Measurements from ENCODE around the gene FHIT.

The FHIT gene

GRCh38 chr3:60289341-60290121 lies 961.7 kb downstream of the FHIT start:
- H3K9ac ChIP-seq (ENCODE audit: insufficient read length, low read depth), result no peak overlapping the region
- no peaks in the 10 kb centered on the region for H3K27me3 ChIP-seq (ENCODE audit: insufficient read depth, insufficient read length)
- no peaks in the 10 kb centered on the region for H3K9me3 ChIP-seq (ENCODE audit: insufficient read depth, low read length)
- DNase-seq (ENCODE audit: low read depth, low spot score), result no peak
- no peaks in the 10 kb centered on the region for H3K36me3 ChIP-seq (ENCODE audit: insufficient read depth, insufficient read length, low read length)
- no peaks in the 10 kb centered on the region for H3K4me1 ChIP-seq (ENCODE audit: insufficient read depth, insufficient read length)
- TF ChIP-seq SUZ12 (IDR thresholded peaks at IDR 0.05; ENCODE audit: extremely low read depth, insufficient read depth, insufficient read length) (no peak), YY1 (IDR thresholded peaks at IDR 0.05; ENCODE audit: insufficient read depth, insufficient read length) (no peak), ZNF274 (IDR thresholded peaks at IDR 0.05; ENCODE audit: low read depth, low read length) (no peak)
- H3K4me3 ChIP-seq (ENCODE audit: insufficient read length, low read depth), result no peak overlapping the region

DNA sequence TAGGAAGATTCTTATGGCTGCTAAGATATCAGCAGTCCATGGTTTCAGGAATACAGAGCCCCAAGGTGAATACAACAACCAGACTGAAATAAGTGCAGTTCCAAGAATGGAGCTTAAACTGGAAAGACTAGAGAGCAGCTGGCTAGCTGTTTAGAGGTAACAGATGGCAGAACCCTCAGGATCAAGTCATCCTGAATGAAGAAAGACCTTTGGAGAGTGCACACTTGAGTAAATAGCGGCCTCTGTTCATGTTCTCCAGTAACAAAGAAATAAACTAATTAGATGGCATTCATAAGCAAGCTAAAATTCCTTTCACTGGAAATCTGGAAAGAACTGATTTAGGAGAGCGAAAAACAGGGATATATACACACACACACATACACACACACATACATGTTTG lies 968.4 kb downstream of the FHIT start:
- no peak overlapping the region for H3K9ac ChIP-seq (ENCODE audit: insufficient read length, low read depth)
- TF ChIP-seq SUZ12 (IDR thresholded peaks at IDR 0.05; ENCODE audit: extremely low read depth, insufficient read depth, insufficient read length) (no peak), YY1 (IDR thresholded peaks at IDR 0.05; ENCODE audit: insufficient read depth, insufficient read length) (no peak), ZNF274 (IDR thresholded peaks at IDR 0.05; ENCODE audit: low read depth, low read length) (no peak)
- no peaks in the 10 kb centered on the region for H3K27me3 ChIP-seq (ENCODE audit: insufficient read depth, insufficient read length)
- H3K4me1 ChIP-seq (ENCODE audit: insufficient read depth, insufficient read length), result no peaks in the 10 kb centered on the region
- no peaks in the 10 kb centered on the region for H3K36me3 ChIP-seq (ENCODE audit: insufficient read depth, insufficient read length, low read length)
- no peak for DNase-seq (ENCODE audit: low read depth, low spot score)
- H3K9me3 ChIP-seq (ENCODE audit: insufficient read depth, low read length), result no peaks in the 10 kb centered on the region
- no peak overlapping the region for H3K4me3 ChIP-seq (ENCODE audit: insufficient read length, low read depth)

DNA sequence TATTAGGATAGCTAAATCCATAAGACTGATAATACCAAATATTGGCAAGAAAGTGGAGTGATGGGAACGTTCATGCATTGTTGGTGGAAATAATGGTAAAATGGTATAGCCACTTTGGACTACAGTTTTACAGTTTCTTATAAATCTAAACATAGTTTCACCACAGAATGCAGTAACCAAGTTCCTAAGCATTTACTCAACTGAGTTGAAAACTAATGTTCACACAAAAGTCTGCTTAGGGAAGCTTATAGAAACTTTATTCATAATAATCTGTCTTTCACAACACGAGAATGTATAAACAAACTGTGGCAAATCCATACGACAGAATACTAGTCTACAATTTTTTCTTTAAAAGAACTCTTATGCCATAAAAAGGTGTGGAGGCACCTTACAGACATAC lies 969.3 kb downstream of the FHIT start:
- no peaks in the 10 kb centered on the region for H3K27me3 ChIP-seq (ENCODE audit: insufficient read depth, insufficient read length)
- H3K9ac ChIP-seq (ENCODE audit: insufficient read length, low read depth), result no peak overlapping the region
- H3K4me1 ChIP-seq (ENCODE audit: insufficient read depth, insufficient read length), result no peaks in the 10 kb centered on the region
- no peak overlapping the region for H3K4me3 ChIP-seq (ENCODE audit: insufficient read length, low read depth)
- DNase-seq (ENCODE audit: low read depth, low spot score), result no peak
- TF ChIP-seq YY1 (IDR thresholded peaks at IDR 0.05; ENCODE audit: insufficient read depth, insufficient read length) (no peak), SUZ12 (IDR thresholded peaks at IDR 0.05; ENCODE audit: extremely low read depth, insufficient read depth, insufficient read length) (no peak), ZNF274 (IDR thresholded peaks at IDR 0.05; ENCODE audit: low read depth, low read length) (no peak)
- no peaks in the 10 kb centered on the region for H3K9me3 ChIP-seq (ENCODE audit: insufficient read depth, low read length)
- H3K36me3 ChIP-seq (ENCODE audit: insufficient read depth, insufficient read length, low read length), result no peaks in the 10 kb centered on the region

- no peak for TF ChIP-seq YY1 (IDR thresholded peaks at IDR 0.05; ENCODE audit: insufficient read depth, insufficient read length)
- TF ChIP-seq ZNF274 (IDR thresholded peaks at IDR 0.05; ENCODE audit: low read depth, low read length), result no peak
- no peak for TF ChIP-seq SUZ12 (IDR thresholded peaks at IDR 0.05; ENCODE audit: extremely low read depth, insufficient read depth, insufficient read length)
- no peaks in the 10 kb centered on the region for H3K9me3 ChIP-seq (ENCODE audit: insufficient read depth, low read length)
- no peak overlapping the region for H3K4me3 ChIP-seq (ENCODE audit: insufficient read length, low read depth)
- peak; percentile 1 for DNase-seq (ENCODE audit: low read depth, low spot score)
- no peak overlapping the region for H3K9ac ChIP-seq (ENCODE audit: insufficient read length, low read depth)
- H3K27me3 ChIP-seq (ENCODE audit: insufficient read depth, insufficient read length), result no peaks in the 10 kb centered on the region
- no peaks in the 10 kb centered on the region for H3K4me1 ChIP-seq (ENCODE audit: insufficient read depth, insufficient read length)
- no peaks in the 10 kb centered on the region for H3K36me3 ChIP-seq (ENCODE audit: insufficient read depth, insufficient read length, low read length)
These were observed 973.9 kb downstream of the FHIT start for GRCh38 chr3:60277361-60277800.

- Histone ChIP-seq H3K4me3 (ENCODE audit: insufficient read length, low read depth) (no peak overlapping the region), H3K4me1 (ENCODE audit: insufficient read depth, insufficient read length) (no peaks in the 10 kb centered on the region), H3K36me3 (ENCODE audit: insufficient read depth, insufficient read length, low read length) (no peaks in the 10 kb centered on the region), H3K9ac (ENCODE audit: insufficient read length, low read depth) (no peak overlapping the region), H3K27me3 (ENCODE audit: insufficient read depth, insufficient read length) (no peaks in the 10 kb centered on the region), H3K9me3 (ENCODE audit: insufficient read depth, low read length) (no peaks in the 10 kb centered on the region)
- no peak for DNase-seq (ENCODE audit: low read depth, low spot score)
- TF ChIP-seq YY1 (IDR thresholded peaks at IDR 0.05; ENCODE audit: insufficient read depth, insufficient read length) (no peak), SUZ12 (IDR thresholded peaks at IDR 0.05; ENCODE audit: extremely low read depth, insufficient read depth, insufficient read length) (no peak), ZNF274 (IDR thresholded peaks at IDR 0.05; ENCODE audit: low read depth, low read length) (no peak)
These were observed 974.6 kb downstream of the FHIT start for GRCh38 chr3:60276615-60277014.

- no peak overlapping the region for H3K4me3 ChIP-seq (ENCODE audit: insufficient read length, low read depth)
- TF ChIP-seq SUZ12 (IDR thresholded peaks at IDR 0.05; ENCODE audit: extremely low read depth, insufficient read depth, insufficient read length), result no peak
- TF ChIP-seq ZNF274 (IDR thresholded peaks at IDR 0.05; ENCODE audit: low read depth, low read length), result no peak
- no peak for TF ChIP-seq YY1 (IDR thresholded peaks at IDR 0.05; ENCODE audit: insufficient read depth, insufficient read length)
- H3K9ac ChIP-seq (ENCODE audit: insufficient read length, low read depth), result no peak overlapping the region
- no peaks in the 10 kb centered on the region for H3K4me1 ChIP-seq (ENCODE audit: insufficient read depth, insufficient read length)
- no peak for DNase-seq (ENCODE audit: low read depth, low spot score)
- no peaks in the 10 kb centered on the region for H3K27me3 ChIP-seq (ENCODE audit: insufficient read depth, insufficient read length)
- no peaks in the 10 kb centered on the region for H3K9me3 ChIP-seq (ENCODE audit: insufficient read depth, low read length)
- no peaks in the 10 kb centered on the region for H3K36me3 ChIP-seq (ENCODE audit: insufficient read depth, insufficient read length, low read length)
These were observed 976.6 kb downstream of the FHIT start for GRCh38 chr3:60274646-60275045.

- no peak for TF ChIP-seq ZNF274 (IDR thresholded peaks at IDR 0.05; ENCODE audit: low read depth, low read length)
- no peak for TF ChIP-seq SUZ12 (IDR thresholded peaks at IDR 0.05; ENCODE audit: extremely low read depth, insufficient read depth, insufficient read length)
- no peak for TF ChIP-seq YY1 (IDR thresholded peaks at IDR 0.05; ENCODE audit: insufficient read depth, insufficient read length)
- Histone ChIP-seq H3K9me3 (ENCODE audit: insufficient read depth, low read length) (no peaks in the 10 kb centered on the region), H3K9ac (ENCODE audit: insufficient read length, low read depth) (no peak overlapping the region), H3K36me3 (ENCODE audit: insufficient read depth, insufficient read length, low read length) (no peaks in the 10 kb centered on the region), H3K27me3 (ENCODE audit: insufficient read depth, insufficient read length) (no peaks in the 10 kb centered on the region), H3K4me3 (ENCODE audit: insufficient read length, low read depth) (no peak overlapping the region), H3K4me1 (ENCODE audit: insufficient read depth, insufficient read length) (no peaks in the 10 kb centered on the region)
- DNase-seq (ENCODE audit: low read depth, low spot score), result no peak
These were observed 977.2 kb downstream of the FHIT start for GRCh38 chr3:60274098-60274497.
